NCI-H187 treated with DMSO at 0.1 percent for 48 hours (cell line): ENCODE results near the gene PLIN4.

Experiments
- DNase-seq: peaks from one replicate; lab custom pipeline; 2025; lab: John Stamatoyannopoulos, UW

The PLIN4 gene

DNA sequence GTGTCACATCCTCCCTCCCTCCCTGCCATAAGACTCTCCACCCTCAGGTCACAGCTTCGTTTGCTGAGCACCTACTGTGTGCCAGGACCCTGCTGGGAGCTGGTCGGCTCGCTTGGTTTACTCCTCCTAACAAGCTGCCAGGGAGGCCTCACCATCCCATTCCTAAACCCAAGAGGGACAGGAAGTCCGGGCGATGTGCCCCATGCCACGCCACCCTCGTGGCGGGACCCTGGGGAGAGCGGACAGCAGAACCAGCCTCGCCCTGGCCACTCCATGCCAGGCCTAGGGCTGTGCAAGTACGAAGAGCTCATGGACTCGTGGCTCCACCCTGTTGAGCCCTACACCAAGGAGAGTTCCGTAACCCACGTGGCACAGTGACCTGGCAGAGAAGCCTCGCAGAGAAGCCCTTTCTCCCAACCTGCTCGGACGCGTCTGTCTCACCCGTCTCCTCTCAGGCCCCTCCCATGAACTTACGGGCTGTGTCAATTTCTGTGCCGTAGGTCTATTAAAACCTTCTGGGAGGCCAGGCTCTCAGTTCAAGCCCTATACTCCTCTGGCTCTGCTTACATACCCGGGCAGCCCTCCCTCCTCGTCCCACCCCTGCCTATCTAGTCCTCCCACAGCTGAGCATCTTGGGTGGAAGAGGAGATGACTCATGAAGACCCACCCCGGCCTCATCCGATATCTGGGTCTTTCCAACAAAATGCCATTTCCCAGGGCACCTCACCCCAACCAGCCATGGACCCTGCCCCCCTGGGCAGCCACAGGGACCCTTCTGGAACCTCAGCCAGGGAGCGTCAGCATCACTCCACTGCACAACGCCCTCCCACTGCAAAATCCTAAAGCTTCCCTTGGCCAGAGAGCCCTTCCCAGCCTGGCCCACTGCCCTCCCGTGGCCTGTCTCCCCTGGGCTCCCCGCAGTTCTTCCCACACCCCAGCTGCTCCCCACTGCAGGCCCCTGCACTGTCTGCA is 63.3 kb downstream of the PLIN4 start:
- DNase-seq: no peak

DNA sequence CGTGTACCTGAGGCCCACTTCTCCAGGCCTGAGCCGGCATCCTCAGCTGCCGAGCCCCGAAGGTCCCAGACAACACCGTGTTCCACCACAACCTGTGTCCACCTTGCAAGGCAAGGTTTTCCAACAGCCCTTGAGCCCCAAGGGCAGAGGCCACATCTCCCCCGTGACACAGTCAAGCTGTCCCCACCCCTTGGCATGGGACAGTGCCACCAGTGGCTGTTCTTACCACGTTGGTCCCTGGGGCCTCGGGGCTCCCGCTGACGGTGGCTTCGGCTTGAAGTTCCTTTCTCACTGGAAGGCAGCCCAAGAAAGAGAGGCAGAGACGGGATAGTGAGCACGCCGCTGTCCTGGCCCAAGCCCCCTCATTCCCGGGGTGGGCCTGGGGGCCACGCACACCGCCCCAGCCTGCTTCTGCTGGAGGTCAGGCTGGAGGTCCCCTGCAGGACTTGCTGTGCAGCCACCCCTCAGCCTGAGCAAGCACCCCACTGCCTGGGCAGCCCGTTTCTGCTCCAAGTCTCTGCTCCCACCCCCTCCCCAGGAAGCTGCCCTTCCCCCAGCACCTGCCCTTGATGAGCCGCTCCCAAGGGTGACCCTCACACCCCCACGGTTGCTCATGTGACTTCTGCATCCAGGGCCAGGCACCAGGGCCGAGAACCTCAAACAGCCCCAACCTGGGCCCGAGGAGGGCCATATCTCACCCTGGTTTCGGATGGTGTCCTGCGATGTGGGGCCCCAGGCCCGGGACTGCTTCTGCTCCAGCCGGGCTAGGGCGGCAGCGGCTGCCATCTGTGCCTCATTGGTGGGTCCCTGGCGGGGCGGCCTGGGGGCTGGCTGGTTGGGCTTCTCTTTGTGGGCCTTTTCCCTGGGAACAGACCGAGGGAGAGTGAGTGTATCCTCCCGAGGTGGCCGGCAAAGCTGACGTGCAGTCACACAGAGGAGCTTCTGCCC is 64.8 kb downstream of the PLIN4 start:
- DNase-seq: no peak

DNA sequence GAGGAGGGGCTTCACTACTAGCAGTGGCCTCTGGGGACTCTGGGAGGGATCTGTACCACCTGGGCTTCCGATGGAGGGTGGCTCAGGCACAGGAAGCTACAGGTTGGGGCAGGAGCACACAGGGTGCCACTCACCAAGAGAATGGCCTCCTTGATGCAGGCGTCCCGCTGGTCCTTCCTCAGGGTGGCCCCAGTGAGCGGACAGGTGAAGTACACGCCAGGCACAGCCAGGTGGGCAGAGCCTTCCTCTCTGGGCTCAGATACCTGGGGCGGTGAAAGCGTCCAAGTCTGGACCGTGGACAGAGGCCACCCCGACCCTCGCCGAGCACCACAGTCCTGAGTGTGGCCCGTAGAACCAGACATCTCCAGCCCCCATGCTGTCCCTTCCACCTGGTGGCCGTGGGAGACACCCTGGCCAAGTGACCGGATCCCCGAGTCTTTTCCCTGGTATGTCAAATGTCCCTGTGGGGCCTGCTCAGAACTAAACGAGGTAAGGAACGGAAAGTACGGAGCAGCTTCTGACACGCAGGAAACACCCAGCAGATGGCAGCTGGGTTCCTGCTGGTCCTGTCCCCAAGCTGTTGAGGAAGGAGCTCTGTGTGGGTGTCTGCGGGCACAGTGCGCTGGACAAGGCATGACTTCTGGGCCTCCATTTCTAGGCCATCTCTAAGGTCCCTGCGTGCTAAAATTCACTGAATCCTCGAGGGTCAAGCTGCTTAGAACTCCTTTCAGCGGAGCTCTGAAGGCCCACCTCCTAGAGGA is 65.9 kb downstream of the PLIN4 start:
- DNase-seq: no peak
